GM20431 (cell line): Measurements from ENCODE around the gene OTUD7B.

Source experiments
- in situ Hi-C: fragments of 300-500 bp; cut with MseI, MboI; formaldehyde crosslinking; loops from one replicate; pipeline ENCODE4 v1.15.0; 2020; ENCODE audit warnings: low sequenced_read_pairs; ENCODE audit not compliant: unreplicated experiment

Gene OTUD7B

GRCh38 chr1:149927563-149928400, 82.7 kb downstream of the OTUD7B start, which contains the start of gene SF3B4:
SF3B4 (minus strand) TSS chr1:149927803; CDS start chr1:149927759, 44 bp downstream.
- in situ Hi-C loops = loop anchor here (25.0 kb wide), 1 partner anchor 260 kb away; no protein-coding TSS in a partner anchor

- in situ Hi-C loops = loop anchor here (25.0 kb wide), 1 partner anchor 260 kb away; no protein-coding TSS in a partner anchor
Observed at GRCh38 chr1:149927056-149927562, 83.4 kb downstream of the OTUD7B start.

- in situ Hi-C loops = loop anchor here (25.0 kb wide), 1 partner anchor 261 kb away; no protein-coding TSS in a partner anchor
Observed at GRCh38 chr1:149926296-149926695, 84.2 kb downstream of the OTUD7B start.

GRCh38 chr1:149925751-149926150, 84.8 kb downstream of the OTUD7B start:
- in situ Hi-C loops = loop anchor here (25.0 kb wide), 1 partner anchor 262 kb away; no protein-coding TSS in a partner anchor

DNA sequence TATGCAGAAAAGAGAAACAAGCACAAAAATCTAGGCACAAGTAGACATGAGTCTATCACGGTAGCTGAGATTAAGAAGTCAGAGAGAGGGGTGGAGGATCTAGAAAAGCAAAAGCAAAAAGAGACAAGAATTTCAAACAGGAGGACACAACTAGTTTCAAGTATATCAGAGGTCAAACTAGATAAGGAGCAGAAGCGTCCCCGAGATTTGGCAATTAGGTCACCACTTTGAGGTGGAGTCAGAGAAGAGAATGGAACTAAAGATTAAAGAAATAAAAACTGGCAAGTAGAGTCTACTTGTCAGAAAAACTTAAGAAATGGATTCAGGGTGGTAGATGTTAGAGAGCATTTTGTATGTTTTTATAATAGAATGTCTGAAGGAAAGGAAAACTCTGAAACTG, 85.2 kb downstream of the OTUD7B start:
- in situ Hi-C loops = loop anchor here (25.0 kb wide), 1 partner anchor 262 kb away; no protein-coding TSS in a partner anchor

DNA sequence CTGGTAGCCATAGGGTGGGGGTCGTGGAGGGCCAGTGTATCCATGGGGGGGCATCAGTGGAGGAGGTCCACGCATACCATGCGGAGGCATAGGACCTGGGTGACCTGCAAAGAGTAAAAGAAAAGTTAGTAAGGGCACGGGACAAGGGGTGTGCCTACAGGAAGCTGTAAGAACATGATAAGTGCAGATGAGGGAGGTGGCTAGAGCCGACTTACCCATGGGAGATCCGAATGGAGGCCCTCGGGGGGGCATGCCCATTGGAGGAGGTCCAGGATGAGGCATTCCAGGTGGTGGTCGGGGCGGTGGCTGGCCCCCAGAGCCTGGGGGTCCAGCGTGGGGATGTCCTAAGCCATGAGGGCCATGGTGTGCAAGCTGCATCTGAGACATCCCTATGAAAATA, 86.9 kb downstream of the OTUD7B start:
- in situ Hi-C loops = no loop called here

DNA sequence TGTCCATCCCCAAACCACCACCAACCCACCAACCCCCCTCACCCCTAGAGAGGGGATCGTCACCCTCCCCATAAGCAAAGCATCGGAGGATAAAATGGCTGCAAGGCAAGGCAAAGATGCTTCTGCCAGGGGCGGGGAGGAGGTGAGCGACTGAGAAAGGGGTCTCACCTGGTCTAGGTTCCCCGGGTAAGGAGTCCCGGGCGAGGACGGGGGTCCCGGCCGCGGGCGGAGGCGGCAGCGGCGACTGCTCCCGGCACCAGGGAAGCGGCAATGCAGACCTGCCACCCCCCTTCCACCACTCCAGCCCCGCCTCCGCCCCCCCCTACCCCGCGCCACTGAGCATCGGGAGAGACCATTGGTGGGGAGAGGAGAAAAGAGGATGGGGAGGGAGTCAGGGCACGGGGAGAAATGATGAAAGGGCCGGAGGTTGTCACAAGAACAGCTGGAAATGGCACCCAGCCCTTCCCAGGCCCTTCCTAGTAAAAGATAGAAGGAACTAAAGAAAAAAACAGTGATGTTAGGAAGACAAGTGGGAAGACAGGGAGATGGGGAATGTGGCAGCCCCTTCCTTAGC, 92.9 kb downstream of the OTUD7B start, which contains the start of gene SV2A:
TSS of gene SV2A (minus strand) at position 274 of the 574 bp plus-strand sequence. CDS start 4,004 bp downstream, outside the sequence.
- in situ Hi-C loops = no loop called here

DNA sequence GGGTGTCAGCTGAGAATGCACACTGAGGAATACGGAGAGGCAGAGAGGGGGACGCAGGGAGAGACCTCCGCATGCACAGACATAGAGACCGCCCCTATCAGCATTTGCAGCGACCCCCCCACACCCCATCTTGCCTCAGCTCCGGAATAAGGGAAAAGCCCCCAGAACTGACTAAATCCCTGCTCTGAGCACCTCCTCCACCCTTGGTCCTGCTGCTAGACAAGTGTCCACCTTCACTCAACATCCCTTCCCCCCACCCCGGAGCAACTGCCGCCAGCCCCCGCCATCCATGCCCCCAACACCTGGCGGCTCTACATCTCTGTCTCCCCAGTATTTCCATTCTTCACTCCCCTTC, 93.7 kb downstream of the OTUD7B start:
- in situ Hi-C loops = no loop called here

GRCh38 chr1:149916193-149916897, 94.2 kb downstream of the OTUD7B start:
- in situ Hi-C loops = no loop called here

DNA sequence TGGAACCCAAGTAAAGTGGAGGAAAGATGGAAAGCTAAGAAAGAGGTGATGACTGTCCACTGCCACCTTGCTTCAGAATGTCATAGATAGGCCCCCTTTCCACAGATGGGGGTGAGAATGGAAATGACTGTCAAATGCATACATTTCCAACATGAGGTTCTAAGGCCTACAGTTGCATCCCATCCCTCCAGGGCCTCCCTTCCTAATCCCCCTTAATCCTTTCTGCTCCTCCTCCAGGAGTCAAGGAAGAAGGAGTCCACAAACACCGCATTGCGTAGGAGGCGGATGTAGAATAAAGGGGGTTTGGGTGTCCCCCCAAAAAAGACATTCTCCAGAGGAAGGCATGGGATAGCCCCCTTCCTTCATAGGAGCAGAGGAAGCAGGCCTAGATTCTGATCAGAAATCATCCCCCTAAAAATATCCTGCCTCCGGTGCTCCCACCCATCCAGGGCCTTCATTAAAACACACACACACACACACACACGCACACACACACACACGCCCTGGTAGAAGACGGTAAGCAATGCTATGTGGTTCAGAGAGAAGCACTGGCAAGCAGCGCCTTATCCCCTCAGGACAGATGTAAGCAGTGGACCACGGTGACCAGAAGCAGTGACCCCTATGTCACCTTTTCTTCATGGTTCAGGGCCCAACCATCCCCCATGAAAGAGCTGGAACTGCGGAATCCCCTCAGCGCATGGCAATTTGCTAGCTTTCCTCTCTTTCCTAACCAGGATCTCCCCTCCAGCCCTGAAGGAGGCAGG, 94.9 kb downstream of the OTUD7B start:
- in situ Hi-C loops = no loop called here

DNA sequence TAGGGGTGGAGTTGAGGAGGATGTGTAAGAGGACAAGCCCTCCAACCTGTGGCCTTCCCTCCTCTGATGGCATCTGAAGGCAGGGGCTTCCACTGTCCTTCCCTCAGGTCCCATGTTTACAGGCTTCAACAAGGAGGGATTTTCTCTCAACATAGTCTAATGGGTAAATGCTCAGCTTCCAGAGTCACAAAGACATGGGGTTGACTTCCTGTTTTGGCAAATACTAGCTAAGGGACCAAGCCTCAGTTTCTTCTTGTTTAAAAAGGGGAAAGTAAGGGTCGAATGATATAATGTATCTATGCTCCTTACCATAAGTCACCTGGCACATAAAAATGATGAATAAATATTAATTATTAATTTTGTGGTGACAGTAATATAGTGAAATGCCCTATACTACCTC, 96.0 kb downstream of the OTUD7B start:
- in situ Hi-C loops = no loop called here

GRCh38 chr1:149906570-149907075, 103.9 kb downstream of the OTUD7B start:
- in situ Hi-C loops = no loop called here

DNA sequence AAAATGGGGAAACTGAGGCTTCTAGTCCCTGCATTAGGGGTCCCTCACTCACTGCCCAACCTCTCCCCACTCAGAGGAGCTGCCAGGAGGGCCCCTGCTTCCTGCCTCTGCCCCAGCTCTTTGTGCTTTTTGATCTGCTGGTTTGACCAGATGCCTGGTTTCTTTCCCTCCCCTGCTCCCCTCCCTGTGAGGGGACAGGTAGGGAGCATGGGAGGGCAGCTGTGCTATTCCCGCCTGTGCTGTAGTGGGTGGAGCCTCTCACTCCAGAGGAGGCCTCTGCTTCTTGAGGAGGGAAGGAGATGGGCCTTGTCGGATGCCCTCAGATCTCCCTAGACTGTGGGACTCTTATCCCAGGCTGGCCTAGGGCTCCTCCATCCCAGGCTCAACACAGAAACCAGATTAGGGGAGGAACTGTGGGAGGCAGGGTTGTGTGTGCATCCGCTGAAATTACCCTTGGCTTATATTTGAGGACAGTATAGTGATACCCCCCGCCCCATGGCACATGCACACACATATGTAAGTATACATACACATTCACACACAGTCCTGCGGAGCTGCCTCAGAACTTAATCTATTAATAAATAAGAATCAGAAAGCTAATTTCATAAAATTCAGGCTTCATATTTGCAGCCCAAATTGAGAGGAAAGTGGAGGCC, 106.6 kb downstream of the OTUD7B start:
- in situ Hi-C loops = no loop called here

DNA sequence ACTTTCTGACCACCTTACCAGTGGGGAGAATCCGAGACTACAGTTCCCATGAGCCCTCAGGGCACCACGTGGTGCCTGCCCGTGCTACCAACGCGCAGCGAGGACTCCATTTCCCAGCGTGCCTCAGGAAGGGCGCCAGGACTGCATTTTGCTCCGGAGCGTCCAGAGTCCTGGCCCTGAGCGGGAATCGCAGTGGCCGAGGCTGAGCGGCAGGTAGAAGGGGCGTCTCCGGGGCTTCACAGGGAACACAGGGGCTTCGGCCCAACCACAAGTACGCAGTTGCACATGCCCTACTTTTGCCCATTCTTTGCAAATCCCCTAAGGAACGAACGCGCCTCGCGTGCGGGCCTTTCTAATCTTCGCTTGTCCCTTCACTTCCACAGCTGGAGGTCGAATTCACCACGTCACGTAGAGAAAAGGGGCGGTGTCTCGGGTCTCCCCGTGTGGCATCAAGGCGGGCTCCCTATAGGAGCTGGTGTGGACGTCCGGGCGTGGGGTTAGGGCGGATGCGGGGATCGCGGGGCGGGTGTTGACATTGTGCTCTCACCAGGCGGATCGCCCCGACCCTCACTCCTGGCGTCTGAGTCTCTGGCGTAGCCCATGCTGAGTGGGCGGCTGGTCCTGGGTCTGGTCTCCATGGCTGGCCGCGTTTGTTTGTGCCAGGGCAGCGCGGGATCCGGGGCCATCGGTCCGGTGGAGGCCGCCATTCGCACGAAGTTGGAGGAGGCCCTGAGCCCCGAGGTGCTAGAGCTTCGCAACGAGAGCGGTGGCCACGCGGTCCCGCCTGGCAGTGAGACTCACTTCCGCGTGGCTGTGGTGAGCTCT, 110.9 kb downstream of the OTUD7B start, which contains the start of gene BOLA1:
TSS of gene BOLA1 (plus strand) at position 109 of the 825 bp plus-strand sequence. CDS start at position 601, 492 bp downstream.
- in situ Hi-C loops = no loop called here

DNA sequence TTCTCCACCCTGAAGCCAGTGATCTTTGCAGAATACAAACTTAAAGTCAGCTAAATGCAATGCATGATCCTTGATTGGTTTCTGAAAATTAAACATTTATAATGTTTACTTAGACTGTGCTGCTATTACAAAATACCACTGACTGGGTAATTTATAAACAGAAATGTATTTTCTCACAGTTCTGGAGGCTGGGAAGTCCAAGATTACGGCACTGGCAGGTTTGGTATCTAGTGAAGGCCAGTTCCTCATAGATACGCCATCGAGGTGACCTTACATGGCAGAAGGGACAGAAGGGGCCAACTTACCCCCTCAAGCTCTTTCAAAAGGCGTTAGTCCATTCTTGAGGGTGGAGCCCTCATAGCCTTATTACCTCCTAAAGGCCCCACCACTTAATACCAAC, 114.0 kb downstream of the OTUD7B start:
- in situ Hi-C loops = no loop called here

DNA sequence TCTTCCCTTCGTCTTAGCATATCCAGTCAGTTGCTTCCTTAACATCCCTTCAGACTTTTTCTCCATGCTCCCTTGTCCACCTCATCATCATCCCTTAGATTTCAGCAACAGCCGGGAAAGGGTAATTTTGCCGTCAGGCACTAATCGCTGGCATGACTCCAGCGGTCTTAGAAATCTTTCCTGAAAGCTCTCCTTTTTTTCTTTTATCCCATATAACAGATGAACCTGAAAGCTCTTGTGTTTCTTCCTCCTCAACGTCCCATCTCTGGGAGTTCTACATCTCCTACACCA, 121.6 kb downstream of the OTUD7B start:
- in situ Hi-C loops = no loop called here

- in situ Hi-C loops = no loop called here
Observed at GRCh38 chr1:149888247-149888998, 122.1 kb downstream of the OTUD7B start.
